CD14-positive monocyte (primary cell): ENCODE data around the gene INPP5A. TPM values are rescaled to one million over a fixed set of nuclear protein-coding genes. Genes with fewer than 3 reads are reported as not detected.

Source experiments
- DNase-seq, 3 donors: peaks; one replicate each; pipeline ENCODE4 v3.0.0-alpha.2; 2011 to 2022
- H2AFZ ChIP-seq: 2 replicates; pipeline ENCODE4 v1.6.0; 2012; ENCODE audit warnings: mild to moderate bottlenecking, low read depth, low read length, inconsistent platforms; ENCODE audit not compliant: insufficient read depth, poor library complexity, severe bottlenecking
- H3K27ac ChIP-seq, 2 donors: 1 replicate in 1 of 2; 2 replicates in 1 of 2; pipeline ENCODE4 v1.5.1; 2012 to 2013; ENCODE audit warnings: low read length in 2 of 2, control low read depth in 1 of 2, inconsistent platforms in 1 of 2, low read depth in 1 of 2, mild to moderate bottlenecking in 1 of 2
- H3K27me3 ChIP-seq, 2 donors: one replicate each; pipeline versions ENCODE4 v1.6.0 to v1.6.1; 2011 to 2013; ENCODE audit warnings: low read length in 2 of 2; ENCODE audit not compliant: control insufficient read depth in 2 of 2, insufficient read depth in 2 of 2
- H3K36me3 ChIP-seq, 2 donors: replicated peaks in 1 of 2; 1 replicate in 1 of 2; 2 replicates in 1 of 2; pipeline versions ENCODE4 v1.5.1 to v1.6.1; 2012 to 2013; ENCODE audit warnings: low read length in 2 of 2, control low read depth in 1 of 2, inconsistent platforms in 1 of 2, mild to moderate bottlenecking in 1 of 2; ENCODE audit not compliant: insufficient read depth in 2 of 2, control insufficient read depth in 1 of 2
- H3K4me1 ChIP-seq, 2 donors: 1 replicate in 1 of 2; 2 replicates in 1 of 2; pipeline versions ENCODE4 v1.5.1 to v1.6.1; 2012 to 2013; ENCODE audit warnings: low read length in 2 of 2, control low read depth in 1 of 2, inconsistent platforms in 1 of 2, mild to moderate bottlenecking in 1 of 2, moderate library complexity in 1 of 2; ENCODE audit not compliant: insufficient read depth in 2 of 2, control insufficient read depth in 1 of 2
- H3K4me2 ChIP-seq: replicated peaks from 2 replicates; pipeline ENCODE3; 2012; ENCODE audit warnings: low read length, moderate library complexity, mild to moderate bottlenecking; ENCODE audit not compliant: poor library complexity, severe bottlenecking; ENCODE audit errors: extremely low read depth
- H3K4me3 ChIP-seq, 3 experiments: fragments of 200-600 bp in 1 of 3; sonication (generic) in 1 of 3; replicated peaks in 1 of 3; 1 replicate in 2 of 3; 2 replicates in 1 of 3; pipeline ENCODE4 v1.5.1; 2011 to 2013; ENCODE audit warnings: low read length in 3 of 3, mild to moderate bottlenecking in 3 of 3, control low read depth in 2 of 3, low read depth in 2 of 3, inconsistent platforms in 1 of 3, moderate library complexity in 1 of 3
- H3K79me2 ChIP-seq: 2 replicates; pipeline ENCODE4 v1.6.0; 2012; ENCODE audit warnings: mild to moderate bottlenecking, control low read depth, inconsistent platforms, low read length, moderate library complexity; ENCODE audit not compliant: insufficient read depth
- H3K9ac ChIP-seq: 2 replicates; pipeline ENCODE4 v1.6.0; 2017; ENCODE audit warnings: low read length, mild to moderate bottlenecking; ENCODE audit not compliant: insufficient read depth, poor library complexity, severe bottlenecking
- H3K9me3 ChIP-seq, 2 donors: replicated peaks in 1 of 2; 1 replicate in 1 of 2; 2 replicates in 1 of 2; pipeline versions ENCODE4 v1.5.1 to v1.6.1; 2012 to 2013; ENCODE audit warnings: low read length in 2 of 2, control low read depth in 1 of 2; ENCODE audit not compliant: control insufficient read depth in 1 of 2, insufficient read depth in 1 of 2
- H4K20me1 ChIP-seq: 2 replicates; pipeline ENCODE4 v1.6.0; 2012; ENCODE audit warnings: mild to moderate bottlenecking, low read length, control low read depth, moderate library complexity; ENCODE audit not compliant: insufficient read depth
- H3K27ac Mint-ChIP-seq, 7 donors: one replicate each; pipeline ENCODE4 v1.8.0; 2020; ENCODE audit warnings: mild to moderate bottlenecking in 7 of 7, mixed read lengths in 7 of 7, moderate library complexity in 6 of 7, inconsistent platforms in 2 of 7
- H3K27me3 Mint-ChIP-seq, 3 donors: one replicate each; pipeline ENCODE4 v1.8.0; 2021 to 2022; ENCODE audit warnings: low read depth in 3 of 3, mild to moderate bottlenecking in 3 of 3, mixed read lengths in 3 of 3, moderate library complexity in 3 of 3, inconsistent platforms in 1 of 3
- H3K36me3 Mint-ChIP-seq, 2 donors: one replicate each; pipeline ENCODE4 v1.8.0; 2020; ENCODE audit warnings: mixed read lengths in 2 of 2, inconsistent platforms in 1 of 2, mild to moderate bottlenecking in 1 of 2
- H3K4me1 Mint-ChIP-seq: one replicate; pipeline ENCODE4 v1.8.0; 2020; ENCODE audit warnings: mild to moderate bottlenecking, mixed read lengths
- H3K4me3 Mint-ChIP-seq, 2 donors: one replicate each; pipeline ENCODE4 v1.8.0; 2020; ENCODE audit warnings: mild to moderate bottlenecking in 2 of 2, mixed read lengths in 2 of 2, moderate library complexity in 1 of 2
- H3K9me3 Mint-ChIP-seq, 7 donors: one replicate each; pipeline ENCODE4 v1.8.0; 2020 to 2022; ENCODE audit warnings: mixed read lengths in 7 of 7, mild to moderate bottlenecking in 6 of 7, moderate library complexity in 6 of 7, inconsistent platforms in 2 of 7
- CTCF ChIP-seq: fragments of 200-600 bp; IDR thresholded peaks from one replicate; pipeline ENCODE4 v1.8.0; 2022; ENCODE audit warnings: antibody characterized with exemption, mild to moderate bottlenecking
- WGBS: methylation state at CpG from one replicate; pipeline ENCODE4 v1.1.5; 2013; ENCODE audit warnings: missing lambda C conversion rate; ENCODE audit not compliant: insufficient coverage; 5-methylcytosine and 5-hydroxymethylcytosine counted together
- intact Hi-C, 2 donors: fragments of 100-400 bp; cut with micrococcal nuclease; formaldehyde crosslinking; loops; one replicate each; pipeline versions ENCODE4 v1.15.0 to v1.15.1; 2023
- polyA plus RNA-seq, 3 donors: library from polyadenylated mRNA; depleted of rRNA in 1 of 3; unstranded in 2 of 3; stranded (reverse) in 1 of 3; fragments of 300-500 nt in 2 of 3; fragments of >200 nt in 1 of 3; fragmentation: Illumina TruSeq in 2 of 3; gene quantifications; 1 replicate in 2 of 3; 2 replicates in 1 of 3; pipeline ENCODE4 v1.2.3, GENCODE V29; 2012 to 2021

The INPP5A gene
- polyA plus RNA-seq, 3 donors, result 0.87 to 17.2 (median 2.9) TPM

DNA sequence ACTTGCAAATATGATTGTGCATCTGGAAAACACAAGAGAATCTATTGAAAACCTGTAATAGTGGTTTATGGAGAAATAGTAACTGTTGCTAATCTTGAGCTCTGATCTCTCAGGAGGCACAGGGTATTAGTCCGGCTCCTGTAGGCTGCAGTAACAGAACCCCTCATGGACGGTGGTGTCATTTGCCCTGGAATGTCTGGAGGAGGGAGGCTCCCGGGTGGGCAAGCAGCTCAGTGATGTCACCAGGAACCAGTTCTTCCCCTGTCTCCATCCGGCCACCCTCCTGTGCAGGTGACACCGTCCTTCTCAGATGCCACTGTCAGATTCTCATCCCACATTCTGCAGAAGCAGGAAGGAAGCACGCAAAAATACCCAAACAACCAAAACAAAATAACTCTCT, 29.3 kb downstream of the INPP5A start:
- Mint-ChIP-seq H3K4me3 (no peak overlapping the region), H3K9me3 (peaks cover 0 to 2% (median 0%) of the 10 kb centered on the region in 7 donors), H3K27ac (no peak overlapping the region), H3K27me3 (peaks cover 0 to 2% (median under 1%) of the 10 kb centered on the region in 3 donors), H3K36me3 (peaks cover 15 to 18% of the 10 kb centered on the region in 2 donors), H3K4me1 (peaks cover 9% of the 10 kb centered on the region)
- Histone ChIP-seq H3K79me2 (peaks cover 96% of the 10 kb centered on the region), H3K27me3 (no peaks in the 10 kb centered on the region), H3K4me3 (no peak overlapping the region), H3K27ac (no peak overlapping the region), H3K9me3 (no peaks in the 10 kb centered on the region), H3K4me2 (no peak overlapping the region), H3K4me1 (peaks cover 18 to 21% of the 10 kb centered on the region in 2 donors), H2AFZ (no peak overlapping the region), H3K36me3 (peaks cover 0 to 9% of the 10 kb centered on the region in 2 donors), H4K20me1 (peaks cover 84% of the 10 kb centered on the region), H3K9ac (no peak overlapping the region)
- WGBS, result 60% methylated on average over 1 of the region's 6 CpGs
- TF ChIP-seq CTCF, result no peak
- no peak for DNase-seq
- intact Hi-C loops, result no loop called here

DNA sequence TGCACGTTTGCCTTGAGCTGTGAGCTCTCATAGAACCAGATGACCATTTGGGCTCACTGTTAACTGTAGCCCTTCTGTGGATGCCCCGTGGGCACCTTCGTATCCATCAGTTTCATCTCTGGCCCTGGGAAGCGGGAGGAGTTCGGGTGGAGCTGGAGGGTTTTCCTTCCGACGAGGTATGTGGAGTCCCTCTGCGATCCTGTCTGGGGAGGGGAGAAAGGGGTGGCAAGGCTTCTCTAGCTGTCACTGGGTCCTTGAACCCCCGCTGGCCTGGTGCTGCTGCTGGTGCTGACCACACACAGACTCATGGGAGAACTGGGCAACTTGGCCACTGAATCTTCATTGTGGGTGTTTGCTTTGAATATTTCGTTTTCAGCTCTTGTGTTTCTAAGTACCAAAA, 32.7 kb downstream of the INPP5A start:
- H3K4me1 ChIP-seq, result peaks cover 36% of the 10 kb centered on the region in 2 donors
- peaks cover 71% of the 10 kb centered on the region for H4K20me1 ChIP-seq
- no peaks in the 10 kb centered on the region for H3K27me3 ChIP-seq
- H3K36me3 ChIP-seq, result peaks cover 0 to 6% of the 10 kb centered on the region in 2 donors
- no peak overlapping the region for H3K4me2 ChIP-seq
- peaks cover 0 to 2% (median 0%) of the 10 kb centered on the region in 3 donors for H3K27me3 Mint-ChIP-seq
- H2AFZ ChIP-seq, result no peak overlapping the region
- H3K27ac ChIP-seq, result no peak overlapping the region
- peaks cover 12 to 17% of the 10 kb centered on the region in 2 donors for H3K36me3 Mint-ChIP-seq
- no peak overlapping the region for H3K4me3 ChIP-seq
- H3K9me3 ChIP-seq, result no peaks in the 10 kb centered on the region
- no peak for DNase-seq
- no peak for TF ChIP-seq CTCF
- H3K4me3 Mint-ChIP-seq, result no peak overlapping the region
- peaks cover 88% of the 10 kb centered on the region for H3K79me2 ChIP-seq
- WGBS, result 96% methylated on average over 8 of the region's 10 CpGs
- intact Hi-C loops, result loop anchor here (5.0 to 10.0 kb wide), 2 partner anchors 33 to 65 kb away; partner anchors contain the start of gene INPP5A (in 1 of the 2)
- peak overlapping the region in 2 of 7 donors; percentile 9 to 81 for H3K27ac Mint-ChIP-seq
- peaks cover 0 to 2% (median 0%) of the 10 kb centered on the region in 7 donors for H3K9me3 Mint-ChIP-seq
- peaks cover 7% of the 10 kb centered on the region for H3K4me1 Mint-ChIP-seq
- no peak overlapping the region for H3K9ac ChIP-seq
